Measurements from ENCODE around the gene ARHGAP4.

Gene ARHGAP4

GRCh38 chrX:153925739-153926551, at the start of gene ARHGAP4:
Gene ARHGAP4 (minus strand): TSS chrX:153926264. CDS start chrX:153926202, 62 bp downstream.
- H3K9ac ChIP-seq (ENCODE audit: low read length), result peak within 1 kb of the TSS; percentile 92
- H3K9me3 ChIP-seq (ENCODE audit: control insufficient read depth, low read length), result no peaks in the 10 kb centered on the region
- peaks cover 18% of the 10 kb centered on the region for H3K4me1 ChIP-seq (ENCODE audit: control insufficient read depth, insufficient read depth, low read length)
- H3K4me3 ChIP-seq (ENCODE audit: low read length), result peak within 1 kb of the TSS; percentile 51
- H3K27me3 ChIP-seq (ENCODE audit: control insufficient read depth, insufficient read depth, low read length), result no peaks in the 10 kb centered on the region
- no peaks in the 10 kb centered on the region for H3K36me3 ChIP-seq (ENCODE audit: control insufficient read depth, insufficient read depth, low read length)

GRCh38 chrX:153974726-153975286, 48.7 kb upstream of the ARHGAP4 start:
- no peak overlapping the region for H3K9ac ChIP-seq (ENCODE audit: low read length)
- peaks cover 17% of the 10 kb centered on the region for H3K4me1 ChIP-seq (ENCODE audit: control insufficient read depth, insufficient read depth, low read length)
- H3K27me3 ChIP-seq (ENCODE audit: control insufficient read depth, insufficient read depth, low read length), result no peaks in the 10 kb centered on the region
- H3K4me3 ChIP-seq (ENCODE audit: low read length), result no peak overlapping the region
- no peaks in the 10 kb centered on the region for H3K36me3 ChIP-seq (ENCODE audit: control insufficient read depth, insufficient read depth, low read length)
- no peaks in the 10 kb centered on the region for H3K9me3 ChIP-seq (ENCODE audit: control insufficient read depth, low read length)

- Histone ChIP-seq H3K9me3 (ENCODE audit: control insufficient read depth, low read length) (no peaks in the 10 kb centered on the region), H3K4me3 (ENCODE audit: low read length) (no peak overlapping the region), H3K9ac (ENCODE audit: low read length) (peak overlapping the region; percentile 76), H3K4me1 (ENCODE audit: control insufficient read depth, insufficient read depth, low read length) (peaks cover 22% of the 10 kb centered on the region), H3K36me3 (ENCODE audit: control insufficient read depth, insufficient read depth, low read length) (no peaks in the 10 kb centered on the region), H3K27me3 (ENCODE audit: control insufficient read depth, insufficient read depth, low read length) (no peaks in the 10 kb centered on the region)
Observed at GRCh38 chrX:153974003-153974725, 48.1 kb upstream of the ARHGAP4 start.

GRCh38 chrX:153973127-153974002, 47.3 kb upstream of the ARHGAP4 start:
- Histone ChIP-seq H3K4me3 (ENCODE audit: low read length) (peak overlapping the region; percentile 25), H3K36me3 (ENCODE audit: control insufficient read depth, insufficient read depth, low read length) (no peaks in the 10 kb centered on the region), H3K27me3 (ENCODE audit: control insufficient read depth, insufficient read depth, low read length) (no peaks in the 10 kb centered on the region), H3K9me3 (ENCODE audit: control insufficient read depth, low read length) (no peaks in the 10 kb centered on the region), H3K9ac (ENCODE audit: low read length) (peak overlapping the region; percentile 76), H3K4me1 (ENCODE audit: control insufficient read depth, insufficient read depth, low read length) (peaks cover 29% of the 10 kb centered on the region)

GRCh38 chrX:153972368-153973126, 46.5 kb upstream of the ARHGAP4 start, which contains the start of gene TMEM187:
Gene TMEM187 (plus strand): TSS chrX:153972754. CDS start chrX:153982063, 9,309 bp downstream.
- H3K9ac ChIP-seq (ENCODE audit: low read length), result peak within 1 kb of the TSS; percentile 97
- no peaks in the 10 kb centered on the region for H3K36me3 ChIP-seq (ENCODE audit: control insufficient read depth, insufficient read depth, low read length)
- H3K9me3 ChIP-seq (ENCODE audit: control insufficient read depth, low read length), result no peaks in the 10 kb centered on the region
- peaks cover 38% of the 10 kb centered on the region for H3K4me1 ChIP-seq (ENCODE audit: control insufficient read depth, insufficient read depth, low read length)
- H3K4me3 ChIP-seq (ENCODE audit: low read length), result peak within 1 kb of the TSS; percentile 87
- H3K27me3 ChIP-seq (ENCODE audit: control insufficient read depth, insufficient read depth, low read length), result no peaks in the 10 kb centered on the region

- Histone ChIP-seq H3K9me3 (ENCODE audit: control insufficient read depth, low read length) (no peaks in the 10 kb centered on the region), H3K4me1 (ENCODE audit: control insufficient read depth, insufficient read depth, low read length) (peaks cover 46% of the 10 kb centered on the region), H3K36me3 (ENCODE audit: control insufficient read depth, insufficient read depth, low read length) (no peaks in the 10 kb centered on the region), H3K9ac (ENCODE audit: low read length) (peak within 1 kb of the TSS; percentile 97), H3K27me3 (ENCODE audit: control insufficient read depth, insufficient read depth, low read length) (no peaks in the 10 kb centered on the region), H3K4me3 (ENCODE audit: low read length) (peak within 1 kb of the TSS; percentile 87)
Observed at GRCh38 chrX:153971450-153972367, 45.6 kb upstream of the ARHGAP4 start, which contains the start of gene HCFC1. Gene HCFC1 (minus strand): TSS chrX:153971818. CDS start chrX:153970840, 978 bp downstream.

GRCh38 chrX:153971124-153971449, 45.0 kb upstream of the ARHGAP4 start:
- Histone ChIP-seq H3K9me3 (ENCODE audit: control insufficient read depth, low read length) (no peaks in the 10 kb centered on the region), H3K36me3 (ENCODE audit: control insufficient read depth, insufficient read depth, low read length) (no peaks in the 10 kb centered on the region), H3K27me3 (ENCODE audit: control insufficient read depth, insufficient read depth, low read length) (no peaks in the 10 kb centered on the region), H3K4me1 (ENCODE audit: control insufficient read depth, insufficient read depth, low read length) (peaks cover 47% of the 10 kb centered on the region), H3K4me3 (ENCODE audit: low read length) (peak overlapping the region; percentile 87), H3K9ac (ENCODE audit: low read length) (peak overlapping the region; percentile 97)

GRCh38 chrX:153970357-153971123, 44.5 kb upstream of the ARHGAP4 start:
- H3K4me1 ChIP-seq (ENCODE audit: control insufficient read depth, insufficient read depth, low read length), result peaks cover 47% of the 10 kb centered on the region
- peak overlapping the region; percentile 97 for H3K9ac ChIP-seq (ENCODE audit: low read length)
- no peaks in the 10 kb centered on the region for H3K27me3 ChIP-seq (ENCODE audit: control insufficient read depth, insufficient read depth, low read length)
- H3K4me3 ChIP-seq (ENCODE audit: low read length), result peak overlapping the region; percentile 87
- no peaks in the 10 kb centered on the region for H3K9me3 ChIP-seq (ENCODE audit: control insufficient read depth, low read length)
- H3K36me3 ChIP-seq (ENCODE audit: control insufficient read depth, insufficient read depth, low read length), result no peaks in the 10 kb centered on the region

- Histone ChIP-seq H3K36me3 (ENCODE audit: control insufficient read depth, insufficient read depth, low read length) (no peaks in the 10 kb centered on the region), H3K4me3 (ENCODE audit: low read length) (no peak overlapping the region), H3K27me3 (ENCODE audit: control insufficient read depth, insufficient read depth, low read length) (no peaks in the 10 kb centered on the region), H3K4me1 (ENCODE audit: control insufficient read depth, insufficient read depth, low read length) (peaks cover 47% of the 10 kb centered on the region), H3K9ac (ENCODE audit: low read length) (peak overlapping the region; percentile 47), H3K9me3 (ENCODE audit: control insufficient read depth, low read length) (no peaks in the 10 kb centered on the region)
Observed at GRCh38 chrX:153969904-153970356, 43.9 kb upstream of the ARHGAP4 start.

All from mucosa of stomach (tissue), 1 donor.